Skeletal muscle satellite cell (primary cell): ENCODE results near the gene CAMKK2.
A peak's percentile ranks its signal among the peaks of the same experiment; 100 is the strongest.

Experiments used
- H3K27me3 ChIP-seq: 2 replicates; pipeline ENCODE4 v1.7.0; 2013; ENCODE audit warnings: low read length; ENCODE audit not compliant: control insufficient read depth, insufficient read depth
- H3K36me3 ChIP-seq: 2 replicates; pipeline ENCODE4 v1.7.0; 2013; ENCODE audit warnings: mild to moderate bottlenecking, control low read depth, low read length; ENCODE audit not compliant: insufficient read depth
- H3K4me1 ChIP-seq: 2 replicates; pipeline ENCODE4 v1.7.0; 2013; ENCODE audit warnings: low read length; ENCODE audit not compliant: control insufficient read depth, insufficient read depth
- H3K4me2 ChIP-seq: 2 replicates; pipeline ENCODE4 v1.7.0; 2013; ENCODE audit warnings: mild to moderate bottlenecking, low read length
- H3K4me3 ChIP-seq: 2 replicates; pipeline ENCODE4 v1.7.0; 2013; ENCODE audit warnings: low read length
- H3K9ac ChIP-seq: 2 replicates; pipeline ENCODE4 v1.7.0; 2013; ENCODE audit warnings: mild to moderate bottlenecking, low read depth, low read length, moderate library complexity
- H3K9me3 ChIP-seq: replicated peaks from 2 replicates; pipeline ENCODE4 v1.7.0; 2013; ENCODE audit warnings: mild to moderate bottlenecking, control low read depth, low read length

CAMKK2 gene

GRCh38 chr12:121198949-121199348, 97.6 kb downstream of the CAMKK2 start:
- Histone ChIP-seq H3K9ac (no peak overlapping the region), H3K4me2 (no peak overlapping the region), H3K9me3 (no peaks in the 10 kb centered on the region), H3K4me3 (no peak overlapping the region), H3K4me1 (no peaks in the 10 kb centered on the region), H3K27me3 (peaks cover 5% of the 10 kb centered on the region), H3K36me3 (no peaks in the 10 kb centered on the region)

DNA sequence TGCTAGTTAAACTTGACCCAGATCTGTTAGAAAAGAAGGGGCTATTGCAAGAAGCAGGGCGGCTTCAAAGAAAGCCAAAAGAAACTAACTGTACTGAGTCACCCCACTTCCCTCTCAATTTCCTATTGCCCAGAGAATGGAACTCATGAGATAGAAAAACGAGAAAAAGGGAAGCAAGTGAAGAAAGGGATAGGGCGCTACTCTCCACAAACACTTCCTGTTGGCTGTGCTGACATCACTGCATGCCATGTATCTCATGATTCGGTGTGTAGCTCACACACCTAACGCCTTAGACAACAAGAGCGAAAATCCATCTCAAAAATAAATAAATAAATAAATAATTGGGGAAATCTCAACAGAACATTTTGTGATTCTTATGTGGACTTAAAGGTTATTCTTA, 99.6 kb downstream of the CAMKK2 start:
- Histone ChIP-seq H3K4me1 (peaks cover 4% of the 10 kb centered on the region), H3K4me2 (no peak overlapping the region), H3K36me3 (no peaks in the 10 kb centered on the region), H3K27me3 (peaks cover 5% of the 10 kb centered on the region), H3K4me3 (no peak overlapping the region), H3K9me3 (no peaks in the 10 kb centered on the region), H3K9ac (no peak overlapping the region)

DNA sequence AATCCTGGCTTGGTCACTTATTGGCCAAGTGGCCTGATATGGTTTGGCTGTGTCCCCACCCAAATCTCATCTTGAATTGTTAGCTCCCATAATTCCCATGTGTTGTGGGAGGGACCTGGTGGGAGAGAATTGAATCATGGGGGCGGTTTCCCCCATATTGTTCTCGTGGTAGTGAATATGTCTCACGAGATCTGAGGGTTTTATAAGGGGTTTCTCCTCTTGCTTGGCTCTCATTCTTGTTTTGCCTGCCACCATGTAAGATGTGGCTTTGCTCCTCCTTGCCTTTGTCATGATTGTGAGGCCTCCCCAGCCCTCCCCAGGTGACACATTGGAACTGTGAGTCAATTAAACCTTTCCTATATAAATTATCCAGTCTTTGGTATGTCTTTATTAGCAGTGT, 105.4 kb downstream of the CAMKK2 start:
- peak overlapping the region; percentile 53 for H3K9ac ChIP-seq
- H3K4me1 ChIP-seq: peaks cover 12% of the 10 kb centered on the region
- no peaks in the 10 kb centered on the region for H3K27me3 ChIP-seq
- peak overlapping the region; percentile 59 for H3K4me3 ChIP-seq
- no peaks in the 10 kb centered on the region for H3K36me3 ChIP-seq
- peak overlapping the region; percentile 51 for H3K4me2 ChIP-seq
- no peaks in the 10 kb centered on the region for H3K9me3 ChIP-seq

GRCh38 chr12:121190523-121191031, 105.9 kb downstream of the CAMKK2 start:
- Histone ChIP-seq H3K4me2 (peak overlapping the region; percentile 51), H3K4me1 (peaks cover 12% of the 10 kb centered on the region), H3K4me3 (peak overlapping the region; percentile 59), H3K9ac (peak overlapping the region; percentile 53), H3K9me3 (no peaks in the 10 kb centered on the region), H3K27me3 (no peaks in the 10 kb centered on the region), H3K36me3 (no peaks in the 10 kb centered on the region)

DNA sequence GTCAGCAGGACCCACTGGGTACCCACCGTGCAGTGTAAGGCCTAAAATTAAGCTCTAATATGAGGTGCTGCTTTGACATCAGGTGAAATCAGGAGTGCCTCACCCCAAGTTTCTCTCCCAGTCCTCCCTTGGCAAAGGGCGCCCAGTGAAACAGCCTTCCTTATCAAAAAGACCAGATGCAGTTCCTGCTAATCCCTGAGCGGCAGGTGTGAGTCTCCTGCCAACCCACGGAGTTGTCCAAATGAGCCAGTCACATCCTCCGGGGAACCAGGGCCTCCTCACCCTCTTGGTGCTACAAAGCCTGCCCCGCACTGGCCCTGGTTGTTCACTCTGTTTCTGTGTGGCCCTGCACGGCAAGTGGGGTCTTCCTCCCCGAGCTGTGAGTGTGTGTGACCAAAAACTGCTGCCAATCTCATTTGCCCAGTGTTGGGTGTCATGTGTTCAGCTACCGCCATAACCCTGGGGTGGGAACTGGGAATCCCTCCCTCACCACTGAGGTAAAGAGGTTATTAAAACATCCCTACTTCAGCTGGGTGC, 106.8 kb downstream of the CAMKK2 start:
- no peak overlapping the region for H3K9ac ChIP-seq

GRCh38 chr12:121189131-121189530, 107.4 kb downstream of the CAMKK2 start:
- Histone ChIP-seq H3K4me3 (no peak overlapping the region), H3K4me1 (peaks cover 12% of the 10 kb centered on the region), H3K9ac (no peak overlapping the region), H3K27me3 (no peaks in the 10 kb centered on the region), H3K9me3 (no peaks in the 10 kb centered on the region), H3K4me2 (no peak overlapping the region), H3K36me3 (no peaks in the 10 kb centered on the region)

More for the DNA sequence above, 106.8 kb downstream of the CAMKK2 start:
- no peak overlapping the region for H3K4me3 ChIP-seq
- no peak overlapping the region for H3K4me2 ChIP-seq
- no peaks in the 10 kb centered on the region for H3K9me3 ChIP-seq
- H3K27me3 ChIP-seq: no peaks in the 10 kb centered on the region
- H3K4me1 ChIP-seq: peaks cover 12% of the 10 kb centered on the region
- no peaks in the 10 kb centered on the region for H3K36me3 ChIP-seq

- Histone ChIP-seq H3K4me2 (no peak overlapping the region), H3K36me3 (no peaks in the 10 kb centered on the region), H3K9me3 (no peaks in the 10 kb centered on the region), H3K4me3 (no peak overlapping the region), H3K9ac (no peak overlapping the region), H3K27me3 (no peaks in the 10 kb centered on the region), H3K4me1 (peaks cover 12% of the 10 kb centered on the region)
Measured at GRCh38 chr12:121188227-121188626, 108.3 kb downstream of the CAMKK2 start.
